Measurements from ENCODE around the gene SP4. TPM values are rescaled to one million over a fixed set of nuclear protein-coding genes. Genes with fewer than 3 reads are reported as not detected.
A peak's percentile ranks its signal among the peaks of the same experiment; 100 is the strongest.
"Not testable (repeated sequence)": the region's sequence is repeated elsewhere in the genome, so short reads cannot be mapped to it uniquely, and the experiment has no call there.

Gene SP4
- total RNA-seq, 2 experiments from 2014 or later: 15.8 to 17.0 TPM

DNA sequence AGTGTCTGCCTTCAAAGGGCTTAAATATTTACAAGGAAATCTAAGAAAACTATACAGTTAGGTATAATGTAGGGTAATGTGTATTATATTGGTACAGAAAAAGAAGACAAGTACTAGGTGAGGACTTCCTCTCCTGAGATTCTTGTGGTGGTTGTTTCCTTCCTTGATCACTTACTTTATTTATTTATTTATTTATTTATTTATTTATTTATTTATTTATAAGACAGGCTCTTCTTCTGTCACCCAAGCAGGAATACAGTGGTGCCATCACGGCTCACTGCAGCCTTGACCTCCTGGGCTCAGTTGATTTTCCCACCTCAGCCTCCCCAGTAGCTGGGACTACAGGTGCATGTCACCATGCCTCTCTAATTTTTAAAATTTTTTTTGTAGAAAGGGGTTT is 96.8 kb downstream of the SP4 start:
- H3K79me2 ChIP-seq (ENCODE audit: insufficient read depth, low read depth, low read length): no peaks in the 10 kb centered on the region
- no peaks in the 10 kb centered on the region for H4K20me1 ChIP-seq (ENCODE audit: insufficient read depth, low read length)
- no TSS peak for BruUV-seq (replicated peaks)
- H2AFZ ChIP-seq (ENCODE audit: low read length): no peak overlapping the region
- no peaks in the 10 kb centered on the region for H3K9me2 ChIP-seq (ENCODE audit: insufficient read depth, low read length)
- ChIA-PET POLR2A (interaction anchor here (0.6 kb wide), 1 partner anchor 1517 kb away, joined by 3 read pairs; no protein-coding TSS in a partner anchor), CTCF (ENCODE audit: unreplicated experiment) (no interaction called here)
- no peak overlapping the region for H3K4me3 ChIP-seq (ENCODE audit: low read depth, low read length, poor library complexity, severe bottlenecking)
- no peak overlapping the region for H3K4me2 ChIP-seq (ENCODE audit: low read length)
- DNase-seq (ENCODE audit: low spot score): no peak
- no peaks in the 10 kb centered on the region for H3K9me3 ChIP-seq (ENCODE audit: low read length)
- no peak for TF ChIP-seq EZH2phosphoT487 (IDR thresholded peaks at IDR 0.05; ENCODE audit: borderline replicate concordance, low read depth, low read length)
- TF ChIP-seq, protein P1, sequence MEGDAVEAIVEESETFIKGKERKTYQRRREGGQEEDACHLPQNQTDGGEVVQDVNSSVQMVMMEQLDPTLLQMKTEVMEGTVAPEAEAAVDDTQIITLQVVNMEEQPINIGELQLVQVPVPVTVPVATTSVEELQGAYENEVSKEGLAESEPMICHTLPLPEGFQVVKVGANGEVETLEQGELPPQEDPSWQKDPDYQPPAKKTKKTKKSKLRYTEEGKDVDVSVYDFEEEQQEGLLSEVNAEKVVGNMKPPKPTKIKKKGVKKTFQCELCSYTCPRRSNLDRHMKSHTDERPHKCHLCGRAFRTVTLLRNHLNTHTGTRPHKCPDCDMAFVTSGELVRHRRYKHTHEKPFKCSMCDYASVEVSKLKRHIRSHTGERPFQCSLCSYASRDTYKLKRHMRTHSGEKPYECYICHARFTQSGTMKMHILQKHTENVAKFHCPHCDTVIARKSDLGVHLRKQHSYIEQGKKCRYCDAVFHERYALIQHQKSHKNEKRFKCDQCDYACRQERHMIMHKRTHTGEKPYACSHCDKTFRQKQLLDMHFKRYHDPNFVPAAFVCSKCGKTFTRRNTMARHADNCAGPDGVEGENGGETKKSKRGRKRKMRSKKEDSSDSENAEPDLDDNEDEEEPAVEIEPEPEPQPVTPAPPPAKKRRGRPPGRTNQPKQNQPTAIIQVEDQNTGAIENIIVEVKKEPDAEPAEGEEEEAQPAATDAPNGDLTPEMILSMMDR (conservative IDR thresholded peaks at IDR 0.05; ENCODE audit: low read length): no peak
- intact Hi-C loops (cut with micrococcal nuclease; ENCODE audit: unreplicated experiment): no loop called here
- no peaks in the 10 kb centered on the region for H3K4me1 ChIP-seq (ENCODE audit: insufficient read depth, low read length, poor library complexity, severe bottlenecking)
- H3K36me3 ChIP-seq (ENCODE audit: insufficient read depth, low read length): no peaks in the 10 kb centered on the region
- H3K27ac ChIP-seq (ENCODE audit: low read depth, low read length, poor library complexity, severe bottlenecking): no peak overlapping the region

DNA sequence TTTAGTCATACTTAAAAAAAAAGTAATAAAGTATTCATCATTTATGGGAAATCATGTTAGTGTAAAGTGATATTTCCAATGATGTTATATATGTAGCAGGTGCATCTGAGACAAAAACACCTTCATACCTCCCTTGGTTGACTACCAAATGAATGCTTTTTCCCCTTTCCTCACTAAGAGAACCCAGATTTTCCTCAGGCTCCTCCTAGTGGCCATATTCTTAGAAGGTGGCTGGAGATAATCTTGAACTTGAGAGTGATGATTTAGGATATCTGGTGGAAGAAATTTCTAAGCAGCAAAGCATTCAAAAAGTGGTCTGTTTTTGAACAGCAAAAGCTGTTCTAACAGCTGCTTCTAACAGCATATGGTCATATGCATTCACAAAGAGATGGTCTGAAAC is 98.1 kb downstream of the SP4 start:
- H4K20me1 ChIP-seq (ENCODE audit: insufficient read depth, low read length): no peaks in the 10 kb centered on the region
- H3K27ac ChIP-seq (ENCODE audit: low read depth, low read length, poor library complexity, severe bottlenecking): no peak overlapping the region
- no peaks in the 10 kb centered on the region for H3K79me2 ChIP-seq (ENCODE audit: insufficient read depth, low read depth, low read length)
- POLR2A ChIA-PET: no interaction called here
- no peaks in the 10 kb centered on the region for H3K9me2 ChIP-seq (ENCODE audit: insufficient read depth, low read length)
- no peak overlapping the region for H3K4me2 ChIP-seq (ENCODE audit: low read length)
- DNase-seq (ENCODE audit: low spot score): peak; percentile 18
- H3K4me3 ChIP-seq (ENCODE audit: low read depth, low read length, poor library complexity, severe bottlenecking): no peak overlapping the region
- H3K9me3 ChIP-seq (ENCODE audit: low read length): no peaks in the 10 kb centered on the region
- BruUV-seq (replicated peaks): no TSS peak
- CTCF ChIA-PET (ENCODE audit: unreplicated experiment): no interaction called here
- intact Hi-C loops (cut with micrococcal nuclease; ENCODE audit: unreplicated experiment): no loop called here
- no peak for TF ChIP-seq EZH2phosphoT487 (IDR thresholded peaks at IDR 0.05; ENCODE audit: borderline replicate concordance, low read depth, low read length)
- TF ChIP-seq, protein P1 (conservative IDR thresholded peaks at IDR 0.05; ENCODE audit: low read length): peak; percentile 67
- no peaks in the 10 kb centered on the region for H3K36me3 ChIP-seq (ENCODE audit: insufficient read depth, low read length)
- H2AFZ ChIP-seq (ENCODE audit: low read length): no peak overlapping the region
- no peaks in the 10 kb centered on the region for H3K4me1 ChIP-seq (ENCODE audit: insufficient read depth, low read length, poor library complexity, severe bottlenecking)

DNA sequence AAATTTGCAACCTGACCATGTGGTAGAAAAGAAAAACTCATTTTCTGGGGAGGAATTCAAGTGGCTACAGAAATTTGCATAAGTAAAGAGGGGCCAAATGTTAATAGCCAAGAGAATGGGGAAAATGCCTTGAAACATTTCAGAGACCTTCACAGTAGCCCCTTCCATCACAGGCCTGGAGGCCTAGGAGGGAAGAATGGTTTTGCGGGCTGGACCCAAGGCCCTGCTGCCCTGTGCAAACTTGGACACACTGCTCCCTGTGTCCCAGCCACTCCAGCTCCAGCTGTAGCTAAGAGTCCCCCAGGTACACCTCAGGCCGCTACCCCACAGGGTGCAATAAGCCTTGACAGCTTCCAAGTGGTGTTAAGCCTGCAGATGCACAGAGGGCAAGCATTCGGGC is 98.6 kb downstream of the SP4 start:
- H3K4me1 ChIP-seq (ENCODE audit: insufficient read depth, low read length, poor library complexity, severe bottlenecking): no peaks in the 10 kb centered on the region
- no peaks in the 10 kb centered on the region for H3K9me3 ChIP-seq (ENCODE audit: low read length)
- no peak overlapping the region for H3K4me2 ChIP-seq (ENCODE audit: low read length)
- DNase-seq (ENCODE audit: low spot score): no peak
- H3K27ac ChIP-seq (ENCODE audit: low read depth, low read length, poor library complexity, severe bottlenecking): no peak overlapping the region
- no peak overlapping the region for H3K4me3 ChIP-seq (ENCODE audit: low read depth, low read length, poor library complexity, severe bottlenecking)
- no TSS peak for BruUV-seq (replicated peaks)
- H4K20me1 ChIP-seq (ENCODE audit: insufficient read depth, low read length): no peaks in the 10 kb centered on the region
- TF ChIP-seq, protein P1 (conservative IDR thresholded peaks at IDR 0.05; ENCODE audit: low read length): no peak
- TF ChIP-seq EZH2phosphoT487 (IDR thresholded peaks at IDR 0.05; ENCODE audit: borderline replicate concordance, low read depth, low read length): no peak
- H3K79me2 ChIP-seq (ENCODE audit: insufficient read depth, low read depth, low read length): no peaks in the 10 kb centered on the region
- H3K9me2 ChIP-seq (ENCODE audit: insufficient read depth, low read length): no peaks in the 10 kb centered on the region
- no peak overlapping the region for H2AFZ ChIP-seq (ENCODE audit: low read length)
- H3K36me3 ChIP-seq (ENCODE audit: insufficient read depth, low read length): no peaks in the 10 kb centered on the region
- POLR2A ChIA-PET: interaction anchor here (0.6 kb wide), 1 partner anchor 92 kb away, joined by 4 read pairs; no protein-coding TSS in a partner anchor
- intact Hi-C loops (cut with micrococcal nuclease; ENCODE audit: unreplicated experiment): no loop called here
- CTCF ChIA-PET (ENCODE audit: unreplicated experiment): no interaction called here

DNA sequence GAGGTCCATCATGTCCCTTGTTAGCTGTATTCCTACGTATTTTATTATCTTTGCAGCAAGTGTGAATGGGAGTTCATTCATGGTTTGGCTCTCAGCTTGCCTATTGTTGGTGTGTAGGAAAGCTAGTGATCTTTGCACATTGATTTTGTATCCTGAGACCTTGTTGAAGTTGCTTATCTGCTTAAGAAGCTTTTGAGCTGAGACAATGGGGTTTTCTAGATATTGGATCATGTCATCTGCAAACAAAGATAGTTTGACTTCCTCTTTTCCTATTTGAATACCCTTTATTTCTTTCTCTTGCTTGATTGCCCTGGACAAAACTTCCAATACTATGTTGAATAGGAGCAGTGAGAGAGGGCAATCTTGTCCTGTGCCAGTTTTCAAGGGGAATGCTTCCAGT is 104.6 kb downstream of the SP4 start:
- CTCF ChIA-PET (ENCODE audit: unreplicated experiment); DNase-seq (ENCODE audit: low spot score); H3K4me3 ChIP-seq (ENCODE audit: low read depth, low read length, poor library complexity, severe bottlenecking); H3K9me2 ChIP-seq (ENCODE audit: insufficient read depth, low read length); H2AFZ ChIP-seq (ENCODE audit: low read length); H4K20me1 ChIP-seq (ENCODE audit: insufficient read depth, low read length); H3K4me2 ChIP-seq (ENCODE audit: low read length); H3K36me3 ChIP-seq (ENCODE audit: insufficient read depth, low read length); BruUV-seq (replicated peaks); H3K79me2 ChIP-seq (ENCODE audit: insufficient read depth, low read depth, low read length); H3K9me3 ChIP-seq (ENCODE audit: low read length); H3K4me1 ChIP-seq (ENCODE audit: insufficient read depth, low read length, poor library complexity, severe bottlenecking); H3K27ac ChIP-seq (ENCODE audit: low read depth, low read length, poor library complexity, severe bottlenecking); intact Hi-C loops (cut with micrococcal nuclease; ENCODE audit: unreplicated experiment): not testable (repeated sequence)
- POLR2A ChIA-PET: interaction anchor here (0.7 to 1.5 kb wide), 3 partner anchors 11 to 1447 kb away, joined by 3 to 5 read pairs (median 4); no protein-coding TSS in a partner anchor
